Fibroblast of pulmonary artery (primary cell): ENCODE data around the gene HOOK2.
"Not testable (repeated sequence)": the region's sequence is repeated elsewhere in the genome, so short reads cannot be mapped to it uniquely, and the experiment has no call there.

Experiments used
- DNase-seq: peaks from one replicate; pipeline ENCODE4 v3.0.0-alpha.2; 2010; ENCODE audit warnings: low read depth
- H3K4me3 ChIP-seq: replicated peaks from 2 replicates; pipeline ENCODE4 v1.5.1; 2011; ENCODE audit warnings: low read depth, mild to moderate bottlenecking, control low read depth, low read length, moderate library complexity
- TF ChIP-seq, protein P1 (sequence below): IDR thresholded peaks from 2 replicates; pipeline ENCODE4 v1.5.1; 2011; ENCODE audit warnings: mild to moderate bottlenecking, control low read depth, low read length, inconsistent platforms; ENCODE audit errors: missing control alignments

The HOOK2 gene

GRCh38 chr19:12774588-12775555 is at the start of gene HOOK2:
Gene HOOK2, minus strand, starts transcription at chr19:12775552. Its CDS starts 103 bp downstream, at chr19:12775449.
- DNase-seq, result no peak
- peak within 1 kb of the TSS; percentile 70 for H3K4me3 ChIP-seq
- TF ChIP-seq, protein P1, sequence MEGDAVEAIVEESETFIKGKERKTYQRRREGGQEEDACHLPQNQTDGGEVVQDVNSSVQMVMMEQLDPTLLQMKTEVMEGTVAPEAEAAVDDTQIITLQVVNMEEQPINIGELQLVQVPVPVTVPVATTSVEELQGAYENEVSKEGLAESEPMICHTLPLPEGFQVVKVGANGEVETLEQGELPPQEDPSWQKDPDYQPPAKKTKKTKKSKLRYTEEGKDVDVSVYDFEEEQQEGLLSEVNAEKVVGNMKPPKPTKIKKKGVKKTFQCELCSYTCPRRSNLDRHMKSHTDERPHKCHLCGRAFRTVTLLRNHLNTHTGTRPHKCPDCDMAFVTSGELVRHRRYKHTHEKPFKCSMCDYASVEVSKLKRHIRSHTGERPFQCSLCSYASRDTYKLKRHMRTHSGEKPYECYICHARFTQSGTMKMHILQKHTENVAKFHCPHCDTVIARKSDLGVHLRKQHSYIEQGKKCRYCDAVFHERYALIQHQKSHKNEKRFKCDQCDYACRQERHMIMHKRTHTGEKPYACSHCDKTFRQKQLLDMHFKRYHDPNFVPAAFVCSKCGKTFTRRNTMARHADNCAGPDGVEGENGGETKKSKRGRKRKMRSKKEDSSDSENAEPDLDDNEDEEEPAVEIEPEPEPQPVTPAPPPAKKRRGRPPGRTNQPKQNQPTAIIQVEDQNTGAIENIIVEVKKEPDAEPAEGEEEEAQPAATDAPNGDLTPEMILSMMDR, result no peak

GRCh38 chr19:12821761-12822160 is 46.4 kb upstream of the HOOK2 start:
- DNase-seq, result no peak
- TF ChIP-seq, protein P1, result no peak
- no peak overlapping the region for H3K4me3 ChIP-seq

- DNase-seq, H3K4me3 ChIP-seq: not testable (repeated sequence)
Measured at GRCh38 chr19:12817810-12818209, 42.5 kb upstream of the HOOK2 start.

- H3K4me3 ChIP-seq, DNase-seq: not testable (repeated sequence)
Measured at GRCh38 chr19:12817188-12817587, 41.8 kb upstream of the HOOK2 start.

DNA sequence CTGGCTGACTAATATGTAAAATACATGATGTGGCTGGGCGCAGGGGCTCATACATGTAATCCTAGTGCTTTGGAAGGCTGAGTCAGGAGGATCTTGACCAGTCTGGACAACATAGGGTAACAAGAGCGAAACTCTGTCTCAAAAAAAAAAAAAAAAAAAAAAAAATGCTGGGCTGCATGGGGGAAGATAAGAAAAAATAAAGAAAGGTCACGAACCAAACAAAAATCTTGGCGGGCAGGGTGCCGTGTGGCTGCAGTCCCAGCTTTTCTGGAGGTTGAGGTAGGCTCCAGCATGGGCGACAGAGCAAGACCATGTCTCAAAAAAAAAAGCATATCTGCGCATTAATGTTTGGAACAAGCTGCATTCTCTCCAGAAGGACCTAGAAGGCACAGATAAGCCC is 39.7 kb upstream of the HOOK2 start:
- TF ChIP-seq, protein P1, result no peak
- H3K4me3 ChIP-seq, result no peak overlapping the region
- no peak for DNase-seq

DNA sequence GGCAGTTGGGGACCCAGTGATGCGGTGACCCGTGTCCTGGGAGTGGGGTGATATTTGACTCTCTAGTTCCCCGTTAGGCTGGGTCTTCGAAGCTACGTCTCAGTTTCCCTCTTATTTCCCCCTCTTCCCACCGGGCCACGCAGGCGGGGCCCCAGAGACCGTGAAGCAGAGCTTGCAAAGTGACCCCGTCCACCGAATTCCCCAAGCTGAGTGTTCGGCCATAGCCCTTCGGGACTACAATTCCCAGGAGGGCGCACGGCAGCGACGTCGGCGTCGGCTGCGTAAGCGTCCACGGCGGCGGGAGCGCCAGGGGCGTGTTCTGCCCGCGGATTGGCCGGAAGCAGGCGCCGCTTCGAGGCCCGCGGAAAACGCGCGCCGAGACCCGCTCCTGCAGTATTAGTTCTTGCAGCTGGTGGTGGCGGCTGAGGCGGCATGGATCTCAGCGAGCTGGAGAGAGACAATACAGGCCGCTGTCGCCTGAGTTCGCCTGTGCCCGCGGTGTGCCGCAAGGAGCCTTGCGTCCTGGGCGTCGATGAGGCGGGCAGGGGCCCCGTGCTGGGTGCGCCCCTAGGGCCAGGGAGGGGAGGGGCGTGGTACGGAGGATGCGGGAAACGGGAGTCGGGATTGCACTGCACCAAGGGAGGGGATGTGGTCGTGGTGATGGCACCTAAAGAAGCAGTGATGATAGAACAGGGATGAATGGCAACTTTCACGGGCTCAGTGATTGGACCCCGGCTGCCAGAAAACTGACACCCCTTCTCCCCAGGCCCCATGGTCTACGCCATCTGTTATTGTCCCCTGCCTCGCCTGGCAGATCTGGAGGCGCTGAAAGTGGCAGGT is 31.1 kb upstream of the HOOK2 start, which contains the start of gene RNASEH2A:
Gene RNASEH2A (plus strand): TSS at position 343 of the 840 bp plus-strand sequence. CDS start 90 bp downstream, at position 433.
- DNase-seq, result peak; percentile 93
- TF ChIP-seq, protein P1, result no peak
- H3K4me3 ChIP-seq, result peak within 1 kb of the TSS; percentile 75

DNA sequence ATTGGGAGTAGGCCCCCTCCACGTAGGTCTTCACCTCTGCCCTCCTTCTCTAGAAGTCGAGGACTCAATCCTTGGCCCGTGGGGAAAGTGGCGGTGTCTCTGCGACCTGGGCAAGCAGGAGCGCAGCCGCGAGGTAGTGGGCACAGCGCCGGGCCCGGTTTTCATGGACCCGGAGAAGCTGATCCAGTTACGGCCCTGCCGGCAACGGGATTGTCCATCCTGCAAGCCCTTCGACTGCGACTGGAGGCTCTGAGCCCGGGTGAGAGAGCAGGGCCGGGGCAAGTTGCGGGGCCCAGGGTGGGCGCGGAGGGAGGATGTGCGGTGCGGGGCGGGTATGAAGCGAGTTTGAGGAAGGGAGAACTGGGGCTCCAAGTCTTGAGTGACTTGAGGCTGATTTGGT is 28.7 kb upstream of the HOOK2 start:
- TF ChIP-seq, protein P1, result no peak
- no peak overlapping the region for H3K4me3 ChIP-seq
- DNase-seq, result no peak
